GM21528 (cell line): ENCODE results near the gene CCDC148.
"Not testable (repeated sequence)": the region's sequence is repeated elsewhere in the genome, so short reads cannot be mapped to it uniquely, and the experiment has no call there.

Experiments
- ATAC-seq: cut with Tn5 transposase; IDR thresholded peaks from one replicate; pipeline ENCODE4 v1.9.1; 2021; ENCODE audit warnings: mild to moderate bottlenecking, moderate library complexity; ENCODE audit not compliant: unreplicated experiment, low FRiP score

The CCDC148 gene

DNA sequence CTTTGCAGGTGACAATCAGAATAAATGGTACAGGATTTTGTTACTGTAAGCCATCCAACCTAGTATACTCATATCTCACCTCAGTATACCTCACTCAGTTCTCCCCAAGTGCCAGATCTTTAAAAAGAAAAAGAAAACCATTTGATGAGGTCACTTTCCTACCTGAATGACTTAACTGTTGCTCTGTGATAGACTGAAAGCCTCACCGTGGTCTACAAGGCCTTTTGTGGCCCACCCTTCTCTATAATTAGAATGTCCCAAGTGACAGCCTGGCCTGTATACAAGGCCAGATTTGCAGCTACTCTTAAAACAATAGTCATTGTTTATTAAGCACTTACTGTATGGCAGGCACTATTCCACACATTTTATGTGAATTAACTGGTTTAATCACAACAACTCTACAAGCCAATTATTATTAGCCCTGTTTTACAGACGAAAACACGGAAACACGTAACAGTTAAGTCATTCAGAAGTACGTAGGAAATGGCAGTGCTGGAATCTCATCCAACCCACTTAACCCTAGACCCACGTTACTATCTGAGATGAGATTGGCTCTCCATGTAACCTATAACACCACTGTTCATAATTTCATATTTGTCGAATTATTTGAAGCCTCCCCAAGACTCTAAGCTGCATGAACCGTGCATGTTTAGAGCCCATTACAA is 28.5 kb upstream of the CCDC148 start:
- ATAC-seq: no peak

DNA sequence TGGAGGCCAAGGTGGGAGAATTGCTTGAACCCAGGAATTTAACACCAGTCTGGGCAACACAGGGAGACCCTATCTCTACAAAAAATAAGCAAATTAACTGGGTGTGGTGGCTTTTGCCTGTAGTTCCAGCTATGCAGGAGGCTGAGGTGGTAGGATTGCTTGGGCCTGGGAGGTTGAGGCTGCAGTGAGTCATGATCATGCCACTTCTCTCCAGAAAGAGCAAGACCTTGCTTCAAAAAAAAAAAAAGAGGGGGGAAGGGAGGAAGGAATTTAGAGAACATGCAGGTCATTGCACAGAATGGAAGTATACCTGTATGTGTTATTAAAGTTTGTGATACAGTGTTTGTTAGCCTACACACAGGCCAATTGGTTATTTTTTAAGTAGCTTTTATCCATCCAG is 26.0 kb upstream of the CCDC148 start:
- no peak for ATAC-seq

DNA sequence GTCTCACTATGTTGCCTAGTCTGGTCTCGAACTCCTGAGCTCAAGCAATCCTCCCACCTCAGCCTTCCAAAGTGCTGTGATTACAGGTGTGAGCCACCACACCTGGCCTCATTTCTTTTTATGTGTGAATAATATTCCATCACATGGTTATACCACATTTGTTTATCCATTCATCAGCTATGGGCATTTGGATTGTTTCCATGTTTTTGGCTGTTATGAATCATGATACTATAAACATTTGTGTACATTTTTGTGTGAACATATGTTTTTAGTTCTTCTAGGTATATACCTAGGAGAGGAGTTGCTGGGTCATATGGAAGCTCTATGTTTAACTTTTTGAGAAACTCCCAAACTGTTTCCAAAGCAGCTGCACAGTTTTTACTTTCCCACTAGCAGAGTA is 24.6 kb upstream of the CCDC148 start:
- ATAC-seq: no peak

DNA sequence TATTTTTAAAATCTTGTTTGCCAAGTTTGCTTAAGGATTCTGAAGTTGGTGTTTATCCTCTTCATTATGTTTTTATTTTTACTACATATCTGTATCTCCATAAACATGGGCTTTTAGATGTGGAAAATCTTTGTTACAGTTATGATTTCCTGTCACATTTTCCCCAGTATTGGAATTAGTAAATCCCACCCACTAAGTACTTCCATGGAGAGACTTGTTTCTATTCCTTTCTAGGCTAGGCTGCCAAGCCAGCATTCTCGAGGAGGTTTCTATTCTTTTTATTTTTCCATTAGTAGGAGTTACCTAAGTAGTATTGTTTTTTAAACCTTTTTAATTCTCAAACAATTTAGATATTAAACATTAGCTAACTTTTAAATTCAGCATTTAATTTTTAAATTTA is 22.3 kb upstream of the CCDC148 start:
- ATAC-seq: no peak

DNA sequence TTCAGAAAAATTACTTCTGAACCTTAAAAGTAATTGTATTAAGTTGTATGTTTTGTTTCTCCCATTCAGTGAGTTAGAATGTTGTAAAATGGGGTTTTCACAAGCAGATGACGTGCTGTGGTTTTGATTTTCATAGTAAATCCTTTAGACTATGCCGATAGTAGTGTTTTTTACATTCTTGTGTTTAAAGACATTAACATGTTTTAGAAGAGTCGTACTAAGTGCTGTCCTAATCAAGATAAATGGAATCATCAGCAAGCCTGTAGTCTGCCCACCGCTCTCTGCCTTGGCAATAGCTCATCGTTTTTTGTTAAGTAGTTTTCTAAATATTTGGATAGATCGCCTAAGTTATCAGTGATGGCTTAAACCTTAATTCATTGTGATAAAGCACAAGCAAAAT is 21.7 kb upstream of the CCDC148 start:
- no peak for ATAC-seq

DNA sequence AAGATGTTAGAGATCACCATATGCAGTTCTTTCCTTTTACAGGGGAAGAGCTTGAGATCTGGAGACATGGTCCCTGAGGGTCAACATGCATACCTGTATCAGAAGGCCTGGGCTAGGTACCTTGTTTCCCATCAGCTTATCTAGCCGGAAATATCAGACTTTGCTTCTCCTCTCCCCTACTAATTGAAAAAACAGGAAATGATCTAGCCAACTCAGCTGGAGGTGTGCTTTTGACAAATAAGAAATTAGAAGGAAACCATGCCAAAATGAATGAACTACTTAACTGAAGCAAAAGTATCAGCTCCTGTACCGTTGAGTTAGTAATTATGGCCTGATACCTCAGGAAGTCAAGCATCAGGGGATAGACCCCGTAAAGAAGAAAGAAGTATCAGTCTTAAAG is 20.6 kb upstream of the CCDC148 start:
- no peak for ATAC-seq

DNA sequence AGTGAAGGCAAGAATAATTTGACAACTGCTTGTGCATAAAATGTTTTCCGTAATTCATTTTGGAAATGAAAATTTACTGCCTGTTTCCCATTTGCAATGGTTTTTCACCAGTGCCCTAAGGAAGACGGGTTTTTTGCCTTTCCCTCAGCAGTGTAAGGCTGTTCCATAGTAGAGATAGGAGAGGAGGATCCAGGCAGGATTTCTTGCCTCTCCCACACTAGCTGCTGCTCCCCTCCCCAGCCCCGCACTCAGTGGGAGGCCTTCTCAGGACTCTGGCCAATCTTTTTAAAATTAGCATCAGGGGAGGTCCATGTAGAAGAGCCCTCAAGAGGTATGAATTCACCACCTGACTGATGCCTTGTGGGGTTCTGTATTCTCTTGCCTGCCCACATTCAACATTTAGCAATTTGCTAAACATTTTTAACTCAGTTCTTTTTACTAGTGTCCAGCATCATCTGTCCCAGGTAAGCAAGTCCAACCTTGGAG is 18.0 kb upstream of the CCDC148 start:
- ATAC-seq: not testable (repeated sequence)

DNA sequence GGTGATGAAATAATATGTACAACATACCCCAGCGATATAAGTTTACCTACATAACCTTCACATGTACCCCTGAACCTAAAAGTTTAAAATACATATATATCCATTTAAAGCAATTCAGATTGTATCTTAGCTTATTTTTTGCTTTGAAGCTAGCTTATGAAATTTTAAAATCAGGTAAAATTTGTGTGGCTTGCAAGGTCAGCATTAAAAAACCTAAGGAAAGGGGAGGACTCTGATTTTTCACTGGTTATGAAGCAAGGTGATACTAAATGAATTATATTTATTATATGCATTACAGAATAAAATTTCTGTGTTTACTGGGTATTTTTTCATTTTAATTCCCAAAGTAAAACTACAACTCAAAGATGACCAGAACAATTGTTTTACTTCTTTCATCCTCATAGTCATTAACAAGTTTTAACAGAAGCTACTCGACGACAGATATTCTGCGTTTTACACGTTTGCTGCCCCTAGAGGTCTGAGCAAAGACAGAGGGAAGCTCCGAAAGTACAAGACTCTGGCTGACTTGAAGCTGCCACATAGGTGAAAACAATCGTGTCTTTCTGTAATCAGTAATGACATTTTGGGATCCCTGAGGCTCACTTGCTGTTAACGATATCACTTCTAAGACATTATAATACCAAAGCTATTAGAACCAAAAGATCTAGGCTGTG is 17.3 kb upstream of the CCDC148 start:
- ATAC-seq: no peak

DNA sequence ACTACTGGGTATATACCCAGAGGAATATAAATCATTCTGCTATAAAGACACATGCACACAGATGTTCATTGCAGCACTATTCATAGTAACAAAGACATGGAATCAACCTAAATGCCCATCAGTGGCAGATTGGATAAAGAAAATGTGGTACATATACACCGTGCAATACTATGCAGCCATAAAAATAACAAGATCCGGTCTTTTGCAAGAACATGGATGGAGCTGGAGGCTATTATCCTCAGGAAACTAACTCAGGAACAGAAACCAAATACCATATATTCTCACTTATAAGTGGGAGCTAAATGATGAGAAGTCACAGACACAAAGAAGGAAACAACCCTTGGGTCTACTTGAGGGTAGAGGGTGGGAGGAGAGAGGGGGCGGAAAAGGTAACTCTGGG is 16.7 kb upstream of the CCDC148 start:
- ATAC-seq: not testable (repeated sequence)

DNA sequence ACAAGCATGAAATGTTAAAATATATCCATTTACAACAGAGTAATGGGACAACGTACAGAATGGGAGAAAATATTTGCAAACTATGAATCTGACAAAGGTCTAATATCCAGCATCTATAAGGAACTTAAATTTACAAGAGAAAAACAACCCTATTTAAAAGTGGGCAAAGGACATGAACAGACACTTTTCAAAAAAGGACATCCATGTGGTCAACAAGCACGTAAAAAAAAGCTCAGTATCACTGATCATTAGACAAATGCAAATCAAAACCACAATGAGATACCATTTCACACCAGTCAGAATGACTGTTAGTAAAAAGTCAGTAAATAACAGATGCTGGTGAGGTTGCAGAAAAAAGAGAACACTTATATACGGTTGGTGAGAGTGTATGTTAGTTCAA is 16.3 kb upstream of the CCDC148 start:
- not testable (repeated sequence) for ATAC-seq

DNA sequence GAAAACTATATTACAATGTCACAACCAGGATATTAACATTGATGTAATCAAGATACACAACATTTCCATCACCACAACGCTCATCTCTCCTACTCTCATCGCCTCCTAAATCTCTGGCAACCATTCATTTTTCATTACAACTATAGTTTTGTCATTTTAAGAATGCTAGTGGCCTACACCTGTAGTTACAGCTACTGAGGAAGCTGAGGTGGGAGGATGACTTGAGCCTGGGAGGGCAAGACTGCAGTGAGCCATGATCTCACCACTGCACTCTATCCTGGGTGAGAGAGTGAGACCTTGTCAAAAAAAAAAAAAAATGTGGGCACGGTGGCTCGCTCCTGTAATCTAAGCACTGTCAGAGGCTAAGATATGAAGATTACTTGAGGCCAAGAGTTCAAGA is 10.7 kb upstream of the CCDC148 start:
- no peak for ATAC-seq

DNA sequence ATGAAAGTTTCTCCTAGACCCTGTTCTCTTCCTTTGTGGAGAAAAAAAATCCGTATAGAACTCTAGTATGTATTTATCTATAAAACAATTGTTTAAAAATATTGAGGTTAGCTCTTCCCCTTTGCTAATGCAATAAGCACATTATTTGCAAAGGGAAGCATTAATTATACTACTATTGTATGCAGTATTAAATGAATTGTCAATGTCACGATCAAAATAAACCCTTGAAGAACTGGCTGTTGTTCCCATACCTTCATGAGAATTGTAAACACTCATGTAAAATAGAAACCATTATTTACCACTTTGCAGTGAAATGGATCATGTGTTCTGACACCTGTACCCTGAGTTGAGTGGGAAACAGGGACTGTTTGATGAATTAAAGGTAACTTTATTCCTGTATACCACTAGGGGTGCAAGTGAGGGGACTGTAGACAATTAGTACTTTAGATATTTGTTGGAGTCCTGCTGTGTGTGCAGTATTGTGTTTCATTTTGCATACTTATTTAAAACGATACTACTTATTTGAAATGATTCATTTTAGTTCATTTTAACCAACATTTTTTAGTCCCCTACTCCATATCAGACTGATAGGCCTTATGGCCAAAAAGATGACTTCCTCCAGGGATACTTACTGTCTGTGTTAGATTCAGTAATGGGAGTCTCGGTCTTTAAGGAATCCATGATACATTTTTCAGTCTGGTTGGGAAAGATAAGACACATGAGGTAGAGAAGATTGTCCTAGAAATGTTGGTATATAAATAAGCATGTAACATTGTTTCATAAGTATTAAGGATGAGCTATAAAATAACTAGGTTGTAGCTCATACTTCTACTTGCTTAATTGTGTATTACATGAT is 8.1 kb upstream of the CCDC148 start:
- ATAC-seq: no peak

DNA sequence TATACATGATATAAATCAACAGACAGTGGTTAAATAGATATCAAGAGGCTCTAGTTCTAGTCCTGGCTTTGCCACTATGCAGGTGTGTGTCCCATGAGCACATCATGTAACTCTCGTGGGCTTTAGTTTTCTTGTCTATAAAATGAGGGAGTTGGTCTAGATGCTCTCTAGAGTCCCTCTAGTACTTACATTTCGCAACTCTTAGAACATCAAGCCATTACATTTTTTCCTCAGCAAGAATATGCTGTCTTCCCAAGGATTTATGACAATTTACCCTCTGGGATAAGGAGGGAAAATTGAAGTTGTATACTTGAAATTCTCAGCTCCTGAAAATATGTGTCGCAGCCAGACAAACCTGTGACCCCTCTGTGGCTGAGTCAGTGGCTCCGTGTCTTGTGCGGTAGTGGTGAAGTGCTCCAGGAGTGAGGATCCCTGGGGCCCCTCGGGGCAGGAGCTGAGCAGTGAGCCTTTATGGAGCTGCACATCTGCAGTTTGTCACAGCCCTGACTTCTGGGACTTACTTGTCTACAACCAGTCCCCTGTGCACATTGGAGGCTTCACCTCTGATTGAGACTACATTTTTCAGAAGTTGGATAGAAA is 7.0 kb upstream of the CCDC148 start:
- no peak for ATAC-seq

DNA sequence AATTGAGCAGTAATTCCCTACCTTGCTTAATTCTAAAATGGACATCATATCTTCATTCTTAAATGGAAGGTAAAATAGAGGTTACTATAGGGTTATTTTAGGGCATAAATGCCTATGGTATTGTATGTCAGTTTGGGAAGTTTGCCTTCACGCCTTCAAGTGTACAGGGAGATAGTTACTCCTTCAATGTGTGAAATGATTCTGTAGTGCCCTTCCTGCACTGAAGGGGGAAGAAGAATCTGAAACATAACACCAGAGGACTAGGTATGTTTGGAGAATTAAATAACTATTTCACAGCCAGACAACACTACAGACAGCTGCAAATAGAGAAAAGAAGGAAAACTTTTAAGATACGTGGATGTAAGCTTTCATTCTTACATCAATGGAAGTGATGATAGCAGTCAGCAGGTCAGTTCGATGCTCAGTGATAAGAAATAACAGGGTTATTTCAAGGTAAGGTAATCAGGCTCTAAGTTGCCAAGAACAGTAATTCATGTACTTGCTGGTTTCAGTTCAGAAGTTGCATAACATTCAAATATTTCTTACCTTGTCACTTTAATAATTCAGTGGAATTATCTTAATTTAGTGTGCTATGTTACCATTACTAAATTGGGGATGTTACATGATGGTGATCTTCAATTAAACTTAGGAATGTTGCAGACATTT is 4.2 kb upstream of the CCDC148 start:
- no peak for ATAC-seq

DNA sequence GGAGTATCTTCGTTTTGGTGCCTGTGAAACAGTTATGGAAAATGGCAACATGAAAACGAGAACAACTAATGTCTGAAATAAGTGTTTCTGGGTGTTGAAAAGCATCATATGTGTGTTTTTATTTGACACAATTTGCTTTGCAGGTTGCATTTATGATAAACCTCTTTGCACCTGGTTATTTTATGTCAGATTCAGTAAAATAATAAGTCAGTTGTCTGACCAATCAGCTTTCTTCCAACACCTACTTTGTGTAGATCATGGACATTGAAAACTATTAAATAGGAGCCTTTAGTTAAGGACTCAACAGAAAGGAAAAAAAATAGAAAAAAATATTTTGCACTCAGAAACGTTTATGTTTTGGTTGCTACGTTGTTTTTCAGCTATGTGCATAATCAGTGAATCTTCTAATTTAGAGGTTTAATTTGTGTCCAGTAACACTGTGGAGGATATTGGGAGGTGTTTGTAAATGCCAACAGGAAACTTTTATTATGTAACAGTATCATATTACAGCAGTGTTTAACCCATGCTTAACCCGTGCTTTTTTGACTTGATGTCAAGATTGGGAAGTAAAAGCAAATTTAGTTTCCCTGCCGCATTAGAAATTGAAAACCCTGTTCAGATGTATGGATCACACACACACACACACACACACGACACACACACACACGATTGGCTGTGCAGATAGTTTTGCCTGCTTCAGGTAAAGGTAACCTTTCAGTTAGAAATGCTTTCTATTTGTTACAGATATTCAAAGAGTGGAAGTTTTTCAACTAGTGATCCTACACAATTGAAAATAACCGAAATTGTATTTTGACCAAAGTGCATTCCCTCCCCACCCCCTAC is 2.8 kb upstream of the CCDC148 start:
- no peak for ATAC-seq

DNA sequence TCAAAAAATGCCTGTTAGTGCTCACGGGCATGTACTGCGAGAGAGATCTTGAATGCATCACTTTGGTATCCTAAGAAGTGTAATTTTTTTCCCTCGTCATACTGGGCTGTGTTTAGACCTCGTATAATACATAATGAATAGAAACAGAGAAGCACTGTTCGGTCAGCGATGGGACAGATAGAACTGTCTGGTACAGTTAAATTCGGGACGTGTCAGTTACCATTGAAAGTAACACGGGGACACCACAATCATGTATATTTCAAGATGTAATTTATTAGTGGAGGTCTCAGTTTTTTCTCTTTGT is 2.0 kb upstream of the CCDC148 start:
- ATAC-seq: no peak

DNA sequence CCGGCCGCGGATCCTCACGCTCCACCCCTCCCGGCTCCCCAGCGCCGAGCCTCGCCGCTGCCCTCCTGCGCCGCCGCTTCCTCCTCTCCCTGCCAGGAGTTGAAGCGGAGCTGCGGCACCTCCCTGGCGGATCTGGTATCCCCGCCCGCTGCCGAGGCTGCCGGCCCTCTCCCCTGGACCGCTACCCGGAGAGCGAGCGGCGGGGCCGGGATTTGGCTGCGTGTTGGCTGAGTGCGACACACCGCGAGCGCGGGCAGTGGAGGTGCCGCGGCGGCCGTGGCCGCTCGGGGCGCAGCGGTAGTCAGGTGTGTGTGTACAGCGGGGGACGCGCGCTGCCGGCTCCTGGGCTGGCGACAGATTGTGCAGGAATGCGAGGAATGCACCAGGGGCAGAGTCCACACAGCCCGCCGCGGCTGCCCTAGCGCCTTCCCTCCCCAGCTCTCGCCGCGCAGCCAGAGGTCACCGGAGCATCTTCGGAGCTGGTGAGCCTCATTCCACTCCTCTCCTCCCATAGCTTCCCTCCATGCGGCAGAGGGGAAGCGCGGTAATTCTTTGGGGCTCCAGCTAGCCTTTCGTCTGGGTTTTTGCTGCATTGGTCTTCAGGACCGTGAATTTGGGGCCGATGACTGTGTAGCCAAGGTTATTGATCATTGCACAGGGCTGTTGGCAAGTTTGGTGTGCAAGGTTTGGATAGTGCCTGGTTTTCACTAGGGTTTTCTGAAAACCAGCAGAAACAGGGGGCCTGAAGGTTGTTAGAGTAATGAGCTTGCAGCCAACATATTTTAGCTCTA is 1.5 kb upstream of the CCDC148 start:
- ATAC-seq: peak; percentile 64

DNA sequence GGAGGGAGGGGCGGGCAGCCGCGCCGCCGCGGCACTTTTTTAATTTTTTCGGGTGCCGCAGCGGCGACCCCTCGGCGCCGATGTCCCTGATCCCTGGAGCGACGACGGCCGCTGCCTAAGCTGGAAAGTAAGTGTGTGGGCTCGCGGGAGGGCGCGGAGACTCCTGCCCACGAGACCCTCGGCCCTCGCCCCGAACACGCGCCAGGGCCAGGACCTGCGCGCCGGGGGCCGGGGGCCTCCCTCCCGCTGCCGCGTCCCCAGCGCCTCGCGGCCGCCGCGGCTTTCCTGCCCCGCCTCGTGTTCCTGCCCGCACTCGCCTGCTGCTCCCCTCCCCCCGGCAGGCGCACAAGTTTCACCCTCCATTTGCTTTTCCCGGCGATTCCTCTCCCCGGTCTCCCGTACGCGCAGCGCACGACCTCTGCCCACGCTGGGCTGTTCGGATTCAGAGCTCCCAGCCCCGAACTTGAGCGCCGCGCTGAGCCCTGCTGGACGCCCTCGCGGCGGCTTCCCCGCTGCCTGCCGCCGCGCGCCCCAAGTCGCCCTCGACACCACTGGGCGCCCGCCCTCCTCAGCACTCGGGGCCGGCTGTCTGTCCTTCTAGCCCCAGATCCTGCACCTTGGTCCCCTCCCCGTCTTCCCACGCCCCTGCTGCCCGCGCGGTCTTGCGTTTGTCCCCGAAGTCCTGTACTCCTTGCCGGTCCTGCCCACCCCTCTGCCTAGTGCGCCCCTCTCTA is 706 bp upstream of the CCDC148 start:
- peak; percentile 47 for ATAC-seq
